SK-N-SH (cell line): ENCODE results near the gene SYNGR4.

ENCODE experiments used
- CTCF ChIP-seq: fragments of 200-600 bp; sonication (generic); IDR thresholded peaks from 2 replicates; pipeline ENCODE4 v1.6.1; 2017; ENCODE audit warnings: antibody characterized with exemption, mild to moderate bottlenecking, moderate library complexity
- POLR2AphosphoS5 ChIP-seq: IDR thresholded peaks from 2 replicates; pipeline ENCODE4 v1.6.1; 2012; ENCODE audit warnings: low read depth, low read length
- TEAD4 ChIP-seq: IDR thresholded peaks from 2 replicates; pipeline ENCODE4 v1.4.0; 2012; ENCODE audit warnings: mild to moderate bottlenecking, borderline replicate concordance; ENCODE audit not compliant: insufficient read depth

GRCh38 chr19:48379058-48379457 lies 14.9 kb downstream of the SYNGR4 start:
- TF ChIP-seq POLR2AphosphoS5 = no peak
- TF ChIP-seq CTCF = no peak
- TF ChIP-seq TEAD4 = no peak
